Measurements from ENCODE around the gene SLC26A9.

SLC26A9 gene, protein sequence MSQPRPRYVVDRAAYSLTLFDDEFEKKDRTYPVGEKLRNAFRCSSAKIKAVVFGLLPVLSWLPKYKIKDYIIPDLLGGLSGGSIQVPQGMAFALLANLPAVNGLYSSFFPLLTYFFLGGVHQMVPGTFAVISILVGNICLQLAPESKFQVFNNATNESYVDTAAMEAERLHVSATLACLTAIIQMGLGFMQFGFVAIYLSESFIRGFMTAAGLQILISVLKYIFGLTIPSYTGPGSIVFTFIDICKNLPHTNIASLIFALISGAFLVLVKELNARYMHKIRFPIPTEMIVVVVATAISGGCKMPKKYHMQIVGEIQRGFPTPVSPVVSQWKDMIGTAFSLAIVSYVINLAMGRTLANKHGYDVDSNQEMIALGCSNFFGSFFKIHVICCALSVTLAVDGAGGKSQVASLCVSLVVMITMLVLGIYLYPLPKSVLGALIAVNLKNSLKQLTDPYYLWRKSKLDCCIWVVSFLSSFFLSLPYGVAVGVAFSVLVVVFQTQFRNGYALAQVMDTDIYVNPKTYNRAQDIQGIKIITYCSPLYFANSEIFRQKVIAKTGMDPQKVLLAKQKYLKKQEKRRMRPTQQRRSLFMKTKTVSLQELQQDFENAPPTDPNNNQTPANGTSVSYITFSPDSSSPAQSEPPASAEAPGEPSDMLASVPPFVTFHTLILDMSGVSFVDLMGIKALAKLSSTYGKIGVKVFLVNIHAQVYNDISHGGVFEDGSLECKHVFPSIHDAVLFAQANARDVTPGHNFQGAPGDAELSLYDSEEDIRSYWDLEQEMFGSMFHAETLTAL

DNA sequence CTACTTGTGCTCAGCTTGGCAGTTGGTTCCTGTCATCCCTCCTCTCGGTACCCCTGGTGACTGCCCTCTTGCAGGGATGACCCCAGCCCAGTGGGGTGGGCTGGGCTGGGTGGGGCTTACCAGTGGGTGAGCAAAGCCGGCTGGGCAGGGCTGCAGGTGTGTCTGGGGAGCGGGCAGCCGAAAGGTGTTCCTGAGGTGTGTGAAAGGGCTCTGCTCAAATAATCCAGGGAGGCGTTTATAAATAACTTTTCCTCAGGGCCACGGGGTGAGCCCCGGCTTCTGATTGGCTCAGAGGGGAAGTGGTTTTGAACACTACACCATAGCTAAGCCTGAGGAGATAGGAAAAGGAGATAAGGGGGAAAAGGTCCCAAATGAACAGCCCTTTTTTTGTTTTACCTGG is at the start of gene SLC26A9:
SLC26A9 (minus strand) TSS at position 212 of the 400 bp plus-strand sequence. CDS start 7,636 bp downstream, outside the sequence.
- no peak for DNase-seq

DNA sequence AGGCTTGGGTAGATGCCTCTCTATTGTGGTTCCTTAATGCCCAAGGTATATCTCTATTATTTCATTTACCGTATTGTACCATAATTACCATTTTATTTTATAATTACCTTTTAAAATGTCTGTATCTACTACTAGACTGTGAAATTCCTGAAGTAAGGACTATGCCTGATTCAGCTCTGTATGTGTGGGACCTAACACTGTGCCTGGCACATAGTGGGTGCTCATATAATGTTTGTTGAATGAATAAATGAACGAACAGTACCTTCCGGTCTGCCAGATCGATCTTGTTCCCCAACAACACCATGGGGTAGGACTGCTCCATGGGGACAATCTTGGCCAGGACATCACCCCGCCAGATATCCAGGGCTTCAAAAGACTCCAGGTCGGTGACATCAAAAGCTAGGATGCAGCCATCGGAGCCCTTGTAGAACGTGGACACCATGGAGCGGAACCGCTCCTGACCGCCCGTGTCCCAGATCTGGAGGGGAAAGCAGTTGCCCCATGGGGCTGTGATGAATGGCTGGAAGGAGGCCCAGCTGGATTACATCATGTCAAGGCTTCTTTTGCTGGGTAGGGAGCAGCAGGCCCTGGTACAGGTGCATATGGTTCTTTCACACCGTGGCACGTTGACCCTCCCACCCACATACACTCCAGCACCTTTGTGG is 49.1 kb upstream of the SLC26A9 start:
- DNase-seq, result no peak

DNA sequence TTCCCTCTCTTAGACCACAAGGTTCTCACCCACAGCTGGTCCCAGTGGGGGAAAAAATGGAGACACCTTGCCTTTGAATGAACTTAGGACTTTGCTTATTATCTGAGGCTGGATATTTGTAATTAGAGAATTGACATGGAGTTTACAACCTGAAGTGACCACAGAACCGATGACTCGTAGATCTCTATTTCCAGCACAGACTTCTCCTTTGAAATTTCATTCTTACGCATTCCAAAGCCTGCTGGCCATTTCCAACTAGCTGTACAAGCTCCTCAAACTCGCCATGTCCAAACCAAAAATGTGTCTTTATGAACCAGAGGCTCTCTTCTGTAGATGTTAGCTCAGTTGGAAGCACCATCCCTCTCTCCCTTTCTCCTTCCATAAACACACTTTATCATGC is 48.0 kb upstream of the SLC26A9 start:
- DNase-seq, result no peak

DNA sequence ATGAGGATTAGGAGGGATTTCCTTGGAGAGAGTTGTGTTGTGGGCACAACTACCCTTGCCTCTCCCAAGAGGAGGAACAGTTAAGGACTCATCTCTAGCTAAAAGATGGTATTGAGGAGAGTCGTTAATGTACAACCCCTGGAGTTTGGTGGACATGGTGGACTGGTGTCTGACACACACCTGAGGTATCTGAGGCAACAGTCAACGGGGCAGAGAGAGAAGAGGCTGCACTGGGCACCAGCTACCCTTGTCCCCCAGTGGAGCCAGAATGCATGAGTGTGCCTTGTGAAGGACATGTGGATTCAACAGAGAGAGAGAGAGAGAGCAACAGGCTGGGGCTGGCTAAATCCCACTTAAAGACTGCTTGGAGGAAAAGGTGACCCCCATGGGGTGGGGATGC is 47.0 kb upstream of the SLC26A9 start:
- no peak for DNase-seq

DNA sequence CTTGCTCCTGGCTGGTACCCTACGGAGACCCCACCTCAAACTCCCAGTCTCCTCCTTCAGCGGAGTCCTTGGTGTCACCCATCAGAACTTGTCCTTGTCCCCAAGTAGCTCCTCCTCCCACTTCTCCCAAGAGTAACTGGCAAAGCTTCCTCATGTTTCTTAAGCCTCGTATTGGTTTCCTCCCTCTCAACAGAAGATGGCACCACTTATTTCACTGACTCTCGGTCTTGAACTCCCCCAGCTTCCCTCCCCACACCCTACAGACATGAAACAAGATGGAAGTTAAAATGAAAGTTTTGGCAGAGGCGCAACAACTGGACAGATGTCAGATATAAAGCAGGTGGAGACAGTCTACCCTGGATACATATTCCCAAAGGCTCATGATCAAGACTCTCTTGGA is 46.5 kb upstream of the SLC26A9 start:
- DNase-seq, result no peak

DNA sequence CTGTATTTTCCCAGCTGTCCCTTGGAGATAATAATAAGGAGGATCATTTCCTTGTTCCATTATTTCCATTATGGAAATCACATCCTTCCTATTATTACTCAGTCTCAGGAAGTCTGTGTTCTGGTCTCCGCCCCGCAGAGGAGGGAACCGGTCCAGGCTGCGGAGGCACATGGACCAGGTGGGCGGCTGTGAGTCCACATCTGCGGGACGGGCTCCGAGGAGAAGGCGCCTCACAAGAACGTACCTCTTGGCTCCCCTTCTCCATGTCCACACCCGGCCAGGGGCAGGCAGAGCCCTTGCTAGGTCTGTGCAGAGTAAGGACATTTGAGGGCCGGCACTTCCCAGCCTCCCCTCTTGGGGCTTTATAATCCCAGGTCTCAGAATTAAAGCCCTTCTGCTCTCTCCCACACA is 45.3 kb upstream of the SLC26A9 start:
- DNase-seq, result no peak

DNA sequence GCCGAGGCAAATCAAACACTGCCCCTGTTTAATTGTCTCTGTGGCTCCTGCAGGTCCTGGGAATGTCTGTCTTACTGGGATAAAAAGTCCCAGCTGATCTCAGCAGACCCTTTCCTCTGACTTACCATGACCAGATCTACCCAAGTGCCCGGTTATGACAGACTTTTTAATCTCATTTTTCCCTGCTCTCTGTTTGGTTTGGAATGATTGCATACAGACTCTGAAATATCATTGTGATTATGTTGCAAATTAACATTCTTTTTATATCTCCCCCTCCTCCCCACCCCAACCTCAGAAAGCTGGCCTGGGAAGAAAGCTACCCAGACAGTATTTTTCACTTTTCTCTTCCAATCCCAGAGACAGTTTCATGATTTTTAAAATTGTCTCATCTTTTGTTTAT is 43.6 kb upstream of the SLC26A9 start:
- DNase-seq, result no peak

DNA sequence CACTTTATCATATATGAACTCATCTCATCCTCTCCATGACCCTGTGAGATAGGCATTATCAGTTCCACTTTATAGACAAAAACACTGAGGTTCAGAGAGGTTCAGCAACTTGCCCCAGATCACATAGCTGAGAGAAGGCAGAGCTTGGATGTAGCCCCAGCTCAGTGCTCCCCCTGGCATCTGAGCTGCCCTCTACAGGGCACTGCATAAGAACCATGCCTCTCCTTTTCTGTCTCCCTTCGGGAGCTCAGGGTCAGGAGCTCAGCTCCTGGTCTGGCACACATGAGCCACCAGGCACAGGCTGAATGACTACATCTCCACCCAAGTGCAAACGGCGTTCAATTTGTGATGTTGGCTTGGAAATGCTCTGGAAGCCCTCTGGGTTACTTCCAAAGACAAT is 43.0 kb upstream of the SLC26A9 start:
- no peak for DNase-seq

DNA sequence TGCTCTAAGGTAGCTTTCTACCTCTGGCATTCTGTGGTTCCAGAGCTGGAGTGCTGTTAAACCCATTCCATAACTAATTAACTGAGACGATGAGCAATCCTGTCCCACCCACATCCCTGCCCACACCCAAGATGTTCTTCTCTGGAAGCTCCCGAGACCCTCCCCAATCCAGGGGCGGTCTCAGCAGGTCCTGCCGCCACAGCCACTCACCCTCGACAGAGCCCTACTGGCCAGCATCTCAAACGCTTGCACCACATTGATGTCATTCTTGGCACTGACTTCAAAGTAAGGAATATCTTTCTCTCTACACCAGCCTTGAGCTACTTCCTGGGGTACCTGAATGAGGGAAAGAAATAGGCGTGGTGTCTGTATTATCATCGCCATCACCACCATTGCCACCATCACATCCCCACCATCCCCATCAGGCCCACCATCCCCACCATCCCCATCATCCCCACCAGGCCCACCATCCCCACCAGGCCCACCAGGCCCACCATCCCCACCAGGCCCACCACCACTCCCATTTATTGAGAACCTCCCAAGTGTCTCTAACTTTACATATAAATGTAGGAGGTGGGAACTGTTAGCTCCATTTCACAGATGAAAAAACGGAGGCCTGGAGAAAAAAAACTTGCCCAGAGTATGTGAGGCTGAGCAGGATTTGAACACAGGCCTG is 42.2 kb upstream of the SLC26A9 start:
- DNase-seq, result no peak

DNA sequence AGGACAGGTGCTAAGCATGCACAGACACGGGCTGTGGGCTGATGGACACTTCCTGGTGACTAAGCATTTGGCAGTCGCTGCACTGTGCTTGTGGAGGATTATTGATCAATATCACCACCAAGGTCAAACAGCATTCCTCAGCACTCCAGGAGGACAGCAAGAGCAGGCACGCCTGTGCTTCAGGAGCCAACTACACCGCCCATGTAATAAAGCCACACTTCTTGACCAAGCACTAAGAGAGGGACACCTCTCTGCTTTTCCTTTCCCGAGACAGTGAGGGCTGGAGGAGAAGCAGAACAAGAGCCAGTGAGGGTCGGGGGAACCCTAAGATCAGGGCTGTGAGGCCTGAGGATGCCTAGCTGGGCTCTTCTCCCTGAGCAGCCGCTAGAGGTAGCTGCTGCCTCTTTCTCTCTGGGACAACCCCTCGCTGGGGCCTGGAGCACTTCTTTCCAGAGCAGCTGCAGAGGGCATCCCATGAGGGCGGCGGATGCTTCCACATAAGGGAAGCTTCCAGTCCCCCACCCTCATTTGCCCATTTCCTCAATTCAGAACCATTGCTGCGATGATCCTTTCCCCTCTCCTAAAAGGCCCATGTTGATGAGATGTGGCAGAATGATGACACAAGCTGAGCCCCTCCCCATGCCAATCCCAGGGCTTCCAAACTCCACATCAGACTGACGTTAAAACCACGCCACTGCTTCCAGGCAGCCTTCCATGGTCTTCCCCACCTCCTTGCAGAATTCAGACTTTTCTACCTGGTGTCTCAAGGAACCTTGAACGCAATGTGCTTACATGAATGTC is 40.9 kb upstream of the SLC26A9 start:
- DNase-seq, result no peak

DNA sequence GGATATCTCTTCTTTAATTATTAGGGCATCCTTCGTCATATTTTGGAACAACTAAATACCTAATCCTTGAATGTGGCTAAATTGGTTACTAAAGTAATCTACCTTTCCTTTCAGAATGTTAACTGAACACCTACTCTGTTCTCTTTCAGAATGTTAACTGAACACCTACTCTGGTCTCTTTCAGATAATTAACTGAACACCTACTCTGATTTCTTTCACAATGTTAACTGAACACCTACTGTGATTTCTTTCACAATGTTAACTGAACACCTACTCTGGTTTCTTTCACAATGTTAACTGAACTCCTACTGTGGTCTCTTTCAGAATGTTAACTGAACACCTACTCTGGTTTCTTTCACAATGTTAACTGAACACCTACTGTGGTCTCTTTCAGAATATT is 38.0 kb upstream of the SLC26A9 start:
- DNase-seq, result no peak

DNA sequence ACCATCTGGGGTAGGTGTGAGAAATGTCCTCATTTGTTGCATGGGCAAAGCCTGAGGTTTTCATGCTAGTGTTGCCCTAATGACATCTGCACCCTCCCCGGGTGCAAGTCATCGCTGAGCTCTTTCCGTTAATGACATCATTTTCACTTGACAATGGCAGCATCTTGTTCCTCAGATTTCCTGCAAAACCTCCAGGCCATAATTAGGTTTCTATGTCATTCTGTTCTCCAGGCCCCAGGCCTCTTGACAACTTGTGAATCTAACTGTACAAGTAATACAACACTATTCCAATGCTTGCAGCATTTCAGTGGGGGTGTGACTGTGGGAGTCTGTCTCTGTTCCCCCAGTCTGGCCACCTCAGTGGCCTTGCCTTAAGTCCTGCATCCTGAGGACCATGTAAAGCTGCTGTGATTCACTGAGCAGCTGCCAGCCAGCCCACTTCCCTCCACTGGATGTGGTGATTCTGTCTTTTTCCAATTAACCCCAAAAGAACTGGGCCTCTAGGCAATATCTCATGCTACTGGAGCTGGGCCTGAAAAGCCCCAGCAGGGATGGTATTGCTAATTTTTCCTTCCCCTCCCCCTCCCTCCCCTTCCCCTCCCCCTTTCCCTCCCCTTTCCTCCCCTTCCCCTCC is 37.1 kb upstream of the SLC26A9 start:
- DNase-seq, result no peak

DNA sequence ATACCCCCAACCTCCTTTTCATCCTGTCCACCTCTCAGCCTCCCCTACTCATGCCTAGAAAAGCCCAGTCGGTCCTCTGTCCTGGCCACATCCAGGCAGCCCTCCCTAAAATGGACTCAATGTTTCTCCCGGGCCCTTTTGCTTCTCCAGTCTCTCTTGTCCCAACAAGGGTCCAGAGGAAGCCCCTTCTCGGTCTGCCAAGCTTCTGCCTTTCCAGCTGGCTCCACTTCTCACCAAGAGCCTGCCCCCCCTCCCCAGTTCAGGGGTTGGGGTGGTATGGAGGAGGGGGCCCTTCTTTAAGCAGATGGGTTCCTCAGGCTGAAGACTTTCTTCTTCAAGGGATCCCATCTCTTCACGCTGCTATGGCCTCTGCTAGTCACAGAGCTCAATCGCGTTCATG is 36.0 kb upstream of the SLC26A9 start:
- DNase-seq, result no peak

DNA sequence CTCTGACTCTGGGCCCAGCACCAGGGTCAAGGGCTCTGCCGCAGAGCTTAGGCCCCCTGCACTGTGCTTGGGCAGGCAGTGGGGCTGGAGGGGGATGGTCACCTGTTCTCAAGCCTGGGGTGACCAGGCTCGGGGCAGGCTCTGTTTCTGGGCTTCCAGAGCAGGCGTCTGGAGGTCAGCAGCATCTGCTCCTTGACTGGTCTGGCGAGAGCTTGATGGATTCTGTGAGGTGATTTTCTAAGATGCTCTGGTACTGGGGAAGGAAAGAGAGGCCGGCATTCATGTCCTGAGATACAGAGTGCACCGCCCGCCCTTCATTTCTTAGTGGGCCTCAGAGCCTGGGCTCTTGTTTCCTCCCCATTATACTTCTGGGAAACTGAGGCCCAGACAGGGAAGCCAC is 35.4 kb upstream of the SLC26A9 start:
- DNase-seq, result no peak

DNA sequence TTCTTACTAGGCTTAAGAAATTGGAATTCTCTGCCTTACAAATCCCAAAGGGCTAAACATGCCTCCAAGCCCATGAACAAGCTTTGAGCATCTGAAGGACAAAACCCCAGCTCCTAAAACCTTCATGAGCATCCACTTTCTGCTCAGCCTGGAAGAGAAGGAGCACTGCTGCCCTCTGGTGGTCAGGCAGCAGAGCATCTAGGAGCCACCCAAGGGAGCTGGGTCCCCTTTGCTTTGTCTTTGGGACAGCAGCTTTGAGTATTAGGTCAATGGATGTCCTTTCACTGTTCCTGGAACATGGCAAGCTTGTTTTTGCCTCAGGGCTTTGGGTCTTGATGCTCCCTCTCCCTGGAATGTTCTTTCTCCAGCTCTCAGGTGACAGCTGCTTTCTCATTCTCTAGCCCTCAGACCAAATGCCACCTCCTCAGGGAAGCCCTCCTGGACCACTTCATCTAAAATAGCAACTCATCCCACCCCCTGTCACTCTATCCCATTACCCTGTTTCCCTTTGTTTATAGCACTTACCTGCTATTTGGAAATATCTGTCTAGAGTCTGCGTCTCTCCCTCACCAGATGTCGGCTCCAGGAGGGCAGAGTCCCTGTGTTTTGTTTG is 34.3 kb upstream of the SLC26A9 start:
- peak; percentile 61 for DNase-seq

DNA sequence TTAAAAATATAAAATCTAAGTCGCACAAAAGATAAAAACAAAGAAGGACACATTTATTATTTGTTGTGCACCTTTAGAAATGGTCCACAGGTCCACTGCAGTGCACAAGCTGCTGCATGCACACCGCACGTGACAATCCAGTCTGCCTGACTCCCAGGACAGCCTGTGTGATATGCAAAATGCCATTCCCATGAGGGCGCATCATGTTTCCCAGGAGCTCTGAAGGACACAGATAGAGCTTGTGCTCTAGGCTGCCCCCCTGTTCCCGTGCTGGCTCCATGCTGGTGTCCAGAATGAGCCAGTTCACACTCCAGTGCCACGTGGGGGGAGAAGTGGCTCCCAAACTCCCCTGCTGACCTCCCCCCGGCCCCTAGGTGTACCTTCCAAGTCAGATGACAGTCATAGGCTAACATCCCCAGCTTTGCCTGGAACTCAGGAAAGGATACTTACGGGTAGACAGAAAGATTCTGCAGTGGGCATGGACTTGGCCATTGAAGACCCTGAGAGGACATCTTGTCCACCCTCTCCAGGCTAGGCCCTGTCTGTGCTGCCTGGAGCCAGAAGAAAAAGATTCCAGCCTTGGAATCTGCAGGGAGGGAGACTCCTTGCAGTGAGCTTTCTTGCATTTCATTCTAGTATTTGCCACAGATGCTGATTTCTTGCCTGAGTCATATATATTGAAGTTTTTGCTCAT is 33.6 kb upstream of the SLC26A9 start:
- no peak for DNase-seq

DNA sequence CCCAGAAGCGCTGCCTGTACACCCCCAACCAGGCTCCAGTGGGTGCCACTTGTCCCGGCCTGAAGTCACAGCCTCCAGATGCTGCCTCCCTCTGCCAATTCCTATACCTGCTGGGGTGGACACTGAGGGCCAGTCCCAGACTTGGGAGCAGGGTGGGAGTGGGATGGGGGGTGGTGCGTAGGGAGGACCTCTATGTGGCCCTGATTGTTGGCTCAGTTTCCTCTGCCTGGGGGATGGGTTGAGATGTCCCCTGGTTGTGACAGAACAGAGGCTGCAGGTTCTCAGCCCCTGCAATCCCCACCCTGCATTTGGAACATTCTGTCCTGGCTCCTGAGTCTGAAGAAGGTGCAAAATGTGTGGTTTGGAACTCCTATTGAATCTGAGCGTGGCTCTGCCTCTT is 32.8 kb upstream of the SLC26A9 start:
- no peak for DNase-seq

DNA sequence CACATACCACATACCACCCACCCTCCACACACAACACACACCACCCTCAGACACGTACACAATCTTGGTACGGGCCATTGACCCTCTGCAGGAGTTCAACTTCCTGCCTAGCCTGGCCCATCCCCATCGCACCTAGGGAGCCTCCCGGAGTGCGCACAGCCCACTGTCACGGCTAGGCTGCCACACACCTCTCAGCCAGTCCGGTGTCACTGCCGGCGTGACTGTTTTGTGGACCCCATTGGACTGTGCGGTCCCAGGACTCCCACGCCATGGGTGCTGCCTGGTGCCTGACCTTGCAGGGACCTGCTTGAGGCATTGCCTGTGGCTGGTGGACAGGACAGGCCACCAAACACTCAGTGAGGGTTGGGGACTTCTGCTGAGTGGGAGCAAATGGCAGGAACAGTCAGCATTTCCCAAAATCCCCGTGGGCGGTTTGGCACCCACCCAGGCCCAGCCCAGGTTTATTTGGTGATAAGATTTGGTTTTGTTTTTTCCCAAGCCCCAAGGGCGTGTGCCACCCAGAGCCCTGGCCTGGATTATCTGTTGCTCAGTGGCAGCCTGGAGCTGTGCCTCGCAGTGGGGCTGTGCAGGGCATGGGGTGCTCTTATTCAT is 32.2 kb upstream of the SLC26A9 start:
- no peak for DNase-seq

DNA sequence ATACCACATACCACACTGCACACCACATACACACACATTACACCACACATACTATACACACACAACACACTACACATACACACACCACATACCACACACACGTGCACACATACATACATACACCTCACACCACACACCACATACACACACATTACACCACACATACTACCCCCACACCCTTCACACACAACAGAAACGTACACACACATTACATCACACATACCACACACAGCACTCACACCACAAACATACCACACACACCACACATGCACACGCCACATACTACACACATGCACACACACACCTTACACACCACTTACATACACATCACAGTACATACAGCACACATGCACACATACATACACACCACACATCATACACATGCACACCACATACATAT is 31.5 kb upstream of the SLC26A9 start:
- no peak for DNase-seq

Data from stimulated activated naive CD4-positive, alpha-beta T cell treated with Interleukin-2 at 50 U/mL for 16 hours (primary cell).